IMR-90 (cell line): ENCODE results near the gene MICAL3. TPM values are rescaled to one million over a fixed set of nuclear protein-coding genes. Genes with fewer than 3 reads are reported as not detected.

Experiments
- ATAC-seq: fragments of 200-7000 bp; cut with Tn5 transposase; 2 replicates; pipeline ENCODE4 v1.9.1; 2020; ENCODE audit warnings: low read depth, mild to moderate bottlenecking, moderate library complexity
- BruUV-seq: library from RNA; stranded (reverse); fragments of 400-500 nt; replicated peaks from 2 replicates; lab custom pipeline; 2021; lab: Mats Ljungman, UMichigan
- CTCF ChIA-PET: fragments of 300-600 bp; formaldehyde crosslinking; extraction: SDS; loops from one replicate; lab custom pipeline; 2021; ENCODE audit warnings: antibody characterized with exemption; lab: Yijun Ruan, JAX
- POLR2A ChIA-PET: fragments of 300-600 bp; sonication (Branson Sonifier 250); formaldehyde crosslinking; loops from one replicate; lab custom pipeline; 2022; ENCODE audit warnings: antibody characterized with exemption; ENCODE audit not compliant: unreplicated experiment; lab: Charles Lee
- DNase-seq: peaks from one replicate; pipeline ENCODE4 v3.0.0; 2013
- H2AFZ ChIP-seq: replicated peaks from 2 replicates; pipeline ENCODE3; 2013; ENCODE audit warnings: low read length, mild to moderate bottlenecking; ENCODE audit not compliant: poor library complexity
- H2AK5ac ChIP-seq: 2 replicates; pipeline ENCODE4 v1.6.1; 2013; ENCODE audit warnings: low read depth, low read length, inconsistent platforms
- H2AK9ac ChIP-seq: replicated peaks from 2 replicates; pipeline ENCODE3; 2013; ENCODE audit warnings: mild to moderate bottlenecking, low read depth, low read length, moderate library complexity; ENCODE audit not compliant: poor library complexity
- H2BK120ac ChIP-seq: 2 replicates; pipeline ENCODE4 v1.6.1; 2013; ENCODE audit warnings: low read depth, low read length, inconsistent platforms
- H2BK15ac ChIP-seq: 3 replicates; pipeline ENCODE4 v1.6.1; 2013; ENCODE audit warnings: low read depth, low read length, inconsistent platforms
- H2BK20ac ChIP-seq: 2 replicates; pipeline ENCODE4 v1.6.1; 2013; ENCODE audit warnings: low read depth, mild to moderate bottlenecking, inconsistent platforms, low read length, moderate library complexity
- H2BK5ac ChIP-seq: 2 replicates; pipeline ENCODE4 v1.6.1; 2013; ENCODE audit warnings: mild to moderate bottlenecking, low read depth, low read length, inconsistent platforms; ENCODE audit not compliant: poor library complexity, severe bottlenecking
- H3K14ac ChIP-seq: replicated peaks from 2 replicates; pipeline ENCODE4 v1.6.1; 2013; ENCODE audit warnings: low read depth, low read length, inconsistent platforms
- H3K18ac ChIP-seq: 2 replicates; pipeline ENCODE4 v1.6.1; 2013; ENCODE audit warnings: low read depth, low read length, control low read depth
- H3K23ac ChIP-seq: 2 replicates; pipeline ENCODE4 v1.6.1; 2013; ENCODE audit warnings: low read depth, low read length, inconsistent platforms
- H3K27ac ChIP-seq: 2 replicates; pipeline ENCODE4 v1.5.1; 2013; ENCODE audit warnings: mild to moderate bottlenecking, control low read depth, low read length; ENCODE audit not compliant: insufficient read depth
- H3K27me3 ChIP-seq: 2 replicates; pipeline ENCODE4 v1.6.1; 2013; ENCODE audit warnings: low read length; ENCODE audit not compliant: control insufficient read depth, insufficient read depth
- H3K36me3 ChIP-seq: 2 replicates; pipeline ENCODE4 v1.6.1; 2013; ENCODE audit warnings: low read length, mixed read lengths; ENCODE audit not compliant: control insufficient read depth, insufficient read depth
- H3K4ac ChIP-seq: 2 replicates; pipeline ENCODE4 v1.6.1; 2013; ENCODE audit warnings: low read depth, low read length, inconsistent platforms
- H3K4me1 ChIP-seq: 2 replicates; pipeline ENCODE4 v1.6.1; 2013; ENCODE audit warnings: low read length, mixed read lengths; ENCODE audit not compliant: control insufficient read depth, insufficient read depth
- H3K4me2 ChIP-seq: 2 replicates; pipeline ENCODE4 v1.6.1; 2013; ENCODE audit warnings: low read depth, mild to moderate bottlenecking, control low read depth, low read length, moderate library complexity
- H3K4me3 ChIP-seq: 2 replicates; pipeline ENCODE4 v1.5.1; 2013; ENCODE audit warnings: low read depth, mild to moderate bottlenecking, control low read depth, low read length, moderate library complexity; ENCODE audit not compliant: insufficient read depth
- H3K56ac ChIP-seq: 2 replicates; pipeline ENCODE4 v1.6.1; 2013; ENCODE audit warnings: low read length, inconsistent platforms; ENCODE audit not compliant: insufficient read depth; ENCODE audit errors: extremely low read depth
- H3K79me1 ChIP-seq, 2 experiments: 2 replicates each; pipeline ENCODE4 v1.6.1; 2013; ENCODE audit warnings: low read length in 2 of 2, inconsistent platforms in 1 of 2, low read depth in 1 of 2
- H3K9ac ChIP-seq: 2 replicates; pipeline ENCODE4 v1.6.1; 2013; ENCODE audit warnings: low read depth, low read length, control low read depth
- H3K9me1 ChIP-seq: 2 replicates; pipeline ENCODE4 v1.6.1; 2013; ENCODE audit warnings: low read length, inconsistent platforms; ENCODE audit not compliant: insufficient read depth
- H3K9me3 ChIP-seq: 2 replicates; pipeline ENCODE4 v1.6.1; 2013; ENCODE audit warnings: low read length; ENCODE audit not compliant: control insufficient read depth, insufficient read depth
- H4K20me1 ChIP-seq: 2 replicates; pipeline ENCODE4 v1.6.1; 2013; ENCODE audit warnings: low read length, inconsistent platforms; ENCODE audit not compliant: insufficient read depth
- H4K5ac ChIP-seq: 2 replicates; pipeline ENCODE4 v1.6.1; 2013; ENCODE audit warnings: mild to moderate bottlenecking, low read depth, low read length, control low read depth
- H4K8ac ChIP-seq, 2 experiments: 2 replicates each; pipeline ENCODE4 v1.6.1; 2013; ENCODE audit warnings: low read depth in 2 of 2, low read length in 2 of 2, control low read depth in 1 of 2, inconsistent platforms in 1 of 2
- H4K91ac ChIP-seq: 2 replicates; pipeline ENCODE4 v1.6.1; 2013; ENCODE audit warnings: low read depth, low read length, inconsistent platforms; ENCODE audit not compliant: insufficient read depth
- BHLHE40 ChIP-seq: fragments of 150-350 bp; IDR thresholded peaks from 2 replicates; pipeline ENCODE4 v1.6.1; 2016; ENCODE audit warnings: mild to moderate bottlenecking, low read depth, low read length
- CEBPB ChIP-seq: IDR thresholded peaks from 2 replicates; pipeline ENCODE4 v1.6.1; 2012; ENCODE audit warnings: low read depth, low read length, improper control_type of control experiment
- CHD1 ChIP-seq: IDR thresholded peaks from 2 replicates; pipeline ENCODE4 v1.6.1; 2012; ENCODE audit warnings: low read depth, low read length, improper control_type of control experiment
- ELK1 ChIP-seq: fragments of 150-350 bp; IDR thresholded peaks from 2 replicates; pipeline ENCODE4 v1.6.1; 2016; ENCODE audit warnings: low read depth, mild to moderate bottlenecking, low read length, moderate library complexity, borderline replicate concordance
- FOS ChIP-seq: fragments of 150-350 bp; IDR thresholded peaks from 2 replicates; pipeline ENCODE4 v1.6.1; 2016; ENCODE audit warnings: low read depth, low read length
- MAFK ChIP-seq: IDR thresholded peaks from 2 replicates; pipeline ENCODE4 v1.6.1; 2012; ENCODE audit warnings: low read depth, low read length, improper control_type of control experiment
- MAZ ChIP-seq: IDR thresholded peaks from 2 replicates; pipeline ENCODE4 v1.6.1; 2012; ENCODE audit warnings: low read depth, mild to moderate bottlenecking, low read length, improper control_type of control experiment, moderate library complexity, borderline replicate concordance
- MXI1 ChIP-seq: IDR thresholded peaks from 2 replicates; pipeline ENCODE4 v1.6.1; 2012; ENCODE audit warnings: low read depth, mild to moderate bottlenecking, low read length, moderate library complexity, borderline replicate concordance
- NFE2L2 ChIP-seq: fragments of 150-350 bp; IDR thresholded peaks from 2 replicates; pipeline ENCODE4 v1.6.1; 2016; ENCODE audit warnings: low read depth, mild to moderate bottlenecking, low read length
- POLR2A ChIP-seq: IDR thresholded peaks from 2 replicates; pipeline ENCODE4 v1.6.1; 2012; ENCODE audit warnings: mild to moderate bottlenecking, low read depth, low read length
- RAD21 ChIP-seq: IDR thresholded peaks from 2 replicates; pipeline ENCODE4 v1.6.1; 2012; ENCODE audit warnings: low read length, improper control_type of control experiment
- RCOR1 ChIP-seq: IDR thresholded peaks from 2 replicates; pipeline ENCODE4 v1.6.1; 2012; ENCODE audit warnings: mild to moderate bottlenecking, low read length, improper control_type of control experiment; ENCODE audit not compliant: insufficient replicate concordance
- RFX5 ChIP-seq: IDR thresholded peaks from 2 replicates; pipeline ENCODE4 v1.8.0; 2012; ENCODE audit warnings: low read depth, mild to moderate bottlenecking, low read length, moderate library complexity
- SMC3 ChIP-seq: fragments of 150-350 bp; IDR thresholded peaks from 2 replicates; pipeline ENCODE4 v1.6.1; 2016; ENCODE audit warnings: low read depth, mild to moderate bottlenecking, antibody characterized with exemption, low read length, moderate library complexity
- USF2 ChIP-seq: fragments of 150-350 bp; IDR thresholded peaks from 2 replicates; pipeline ENCODE4 v1.6.1; 2017; ENCODE audit warnings: mild to moderate bottlenecking, antibody characterized with exemption, low read length, low read depth
- WGBS, 2 experiments: methylation state at CpG; one replicate each; pipeline versions ENCODE4 v1.1.5 to v1.1.7; 2013; ENCODE audit warnings: missing lambda C conversion rate in 2 of 2; ENCODE audit not compliant: insufficient read length in 1 of 2; ENCODE audit errors: extremely low coverage in 2 of 2; 5-methylcytosine and 5-hydroxymethylcytosine counted together
- dilution Hi-C: fragments of 300-500 bp; cut with HindIII; formaldehyde crosslinking; loops from one replicate; pipeline ENCODE4 v1.14.3; 2018; ENCODE audit warnings: low sequenced_read_pairs; ENCODE audit not compliant: unreplicated experiment
- in situ Hi-C: fragments of 300-500 bp; cut with MboI; formaldehyde crosslinking; loops from 3 replicates; pipeline ENCODE4 v1.14.3; 2019; ENCODE audit warnings: low sequenced_read_pairs, inconsistent platforms, mixed read lengths
- intact Hi-C: fragments of 100-400 bp; cut with micrococcal nuclease; formaldehyde crosslinking; loops from 2 replicates; pipeline ENCODE4 v1.10.0; 2022
- polyA plus RNA-seq, 3 experiments: library from polyadenylated mRNA; depleted of rRNA; stranded (reverse); fragments of >200 nt; gene quantifications; 2 replicates each; pipeline ENCODE4 v1.2.3, GENCODE V29; 2012; ENCODE audit warnings: low replicate concordance in 1 of 3
- total RNA-seq: library from RNA; depleted of rRNA; stranded (reverse); fragments of >200 nt; gene quantifications from 2 replicates; pipeline ENCODE4 v1.2.3, GENCODE V29; 2012
- TF ChIP-seq, protein P1 (sequence below): conservative IDR thresholded peaks from 2 replicates; pipeline ENCODE4 v1.5.1; 2012; ENCODE audit warnings: mild to moderate bottlenecking, low read depth, low read length, improper control_type of control experiment

The MICAL3 gene
- total and polyA plus RNA-seq, 2 of the 4 experiments (the other 2 are of a cell fraction), result 17.6 to 26.8 TPM

- Histone ChIP-seq H3K27ac (no peak overlapping the region), H3K79me1 (peaks cover 37 to 88% of the 10 kb centered on the region in 2 experiments), H3K36me3 (no peaks in the 10 kb centered on the region), H2BK15ac (no peak overlapping the region), H3K23ac (0 out of 2 replicates have a peak overlapping the region, but pooled peaks have one; percentile 51), H4K20me1 (peaks cover 20% of the 10 kb centered on the region), H3K4ac (no peak overlapping the region), H2BK5ac (no peak overlapping the region), H2BK20ac (no peak overlapping the region), H2BK120ac (no peak overlapping the region), H3K4me2 (no peak overlapping the region), H3K4me3 (no peak overlapping the region), H3K27me3 (no peaks in the 10 kb centered on the region), H3K9ac (no peak overlapping the region), H2AK5ac (peak overlapping the region; percentile 13; the same call in 1 of the 2 replicates), H4K91ac (no peak overlapping the region), H3K4me1 (peaks cover 39% of the 10 kb centered on the region), H3K14ac (no peak overlapping the region), H2AK9ac (no peak overlapping the region), H3K18ac (no peak overlapping the region), H3K56ac (no peak overlapping the region), H4K8ac (no peak overlapping the region), H2AFZ (no peak overlapping the region), H4K5ac (no peak overlapping the region), H3K9me3 (no peaks in the 10 kb centered on the region), H3K9me1 (peaks cover 38% of the 10 kb centered on the region)
- no peak for TF ChIP-seq MAZ
- no peak for TF ChIP-seq SMC3
- TF ChIP-seq FOS, result no peak
- no peak for TF ChIP-seq RCOR1
- TF ChIP-seq, protein P1, sequence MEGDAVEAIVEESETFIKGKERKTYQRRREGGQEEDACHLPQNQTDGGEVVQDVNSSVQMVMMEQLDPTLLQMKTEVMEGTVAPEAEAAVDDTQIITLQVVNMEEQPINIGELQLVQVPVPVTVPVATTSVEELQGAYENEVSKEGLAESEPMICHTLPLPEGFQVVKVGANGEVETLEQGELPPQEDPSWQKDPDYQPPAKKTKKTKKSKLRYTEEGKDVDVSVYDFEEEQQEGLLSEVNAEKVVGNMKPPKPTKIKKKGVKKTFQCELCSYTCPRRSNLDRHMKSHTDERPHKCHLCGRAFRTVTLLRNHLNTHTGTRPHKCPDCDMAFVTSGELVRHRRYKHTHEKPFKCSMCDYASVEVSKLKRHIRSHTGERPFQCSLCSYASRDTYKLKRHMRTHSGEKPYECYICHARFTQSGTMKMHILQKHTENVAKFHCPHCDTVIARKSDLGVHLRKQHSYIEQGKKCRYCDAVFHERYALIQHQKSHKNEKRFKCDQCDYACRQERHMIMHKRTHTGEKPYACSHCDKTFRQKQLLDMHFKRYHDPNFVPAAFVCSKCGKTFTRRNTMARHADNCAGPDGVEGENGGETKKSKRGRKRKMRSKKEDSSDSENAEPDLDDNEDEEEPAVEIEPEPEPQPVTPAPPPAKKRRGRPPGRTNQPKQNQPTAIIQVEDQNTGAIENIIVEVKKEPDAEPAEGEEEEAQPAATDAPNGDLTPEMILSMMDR, result no peak
- TF ChIP-seq RAD21, result no peak
- TF ChIP-seq BHLHE40, result no peak
- TF ChIP-seq NFE2L2, result no peak
- TF ChIP-seq RFX5, result no peak
- no peak for TF ChIP-seq POLR2A
- TF ChIP-seq ELK1, result no peak
- TF ChIP-seq CEBPB, result no peak
- TF ChIP-seq MAFK, result no peak
- no peak for TF ChIP-seq MXI1
- no peak for TF ChIP-seq USF2
- no peak for TF ChIP-seq CHD1
- no peak for ATAC-seq
- ChIA-PET CTCF (interaction anchor here (0.6 kb wide), 1 partner anchor 205 kb away, joined by 8 read pairs; no protein-coding TSS in a partner anchor), POLR2A (no interaction called here)
- WGBS, 2 experiments, result no CpG with 5 or more reads among the region's 3 CpGs
- dilution Hi-C loops (no loop called here), intact Hi-C loops (no loop called here), in situ Hi-C loops (no loop called here)
- BruUV-seq, result no TSS peak
- no peak for DNase-seq
Measured at GRCh38 chr22:17976121-17976520, 48.2 kb downstream of the MICAL3 start.
